ENCODE results near the gene ST3GAL2. TPM values are rescaled to one million over a fixed set of nuclear protein-coding genes. Genes with fewer than 3 reads are reported as not detected.

The ST3GAL2 gene
- total and polyA plus RNA-seq, 2 donors (not counting 3 experiments of a cell fraction or from before 2014, with no cell fraction given): 23.0 to 50.4 TPM

- no peaks in the 10 kb centered on the region for H3K9me1 ChIP-seq (replicated peaks; ENCODE audit: control insufficient read depth, extremely low read depth, insufficient read depth, low read length)
- H3K9ac ChIP-seq (replicated peaks; ENCODE audit: extremely low read depth, insufficient read depth, low read length): no peak overlapping the region
- TSS peak; percentile 58 for BruUV-seq (replicated peaks)
- TF ChIP-seq CTCF (IDR thresholded peaks at IDR 0.05; ENCODE audit: extremely low read depth in 1 of 2, insufficient read depth in 1 of 2, low read depth in 1 of 2, low read length in 2 of 2) (no peak), JUN (IDR thresholded peaks at IDR 0.05; ENCODE audit: borderline replicate concordance, insufficient read depth, insufficient read length, low read depth) (no peak), MYC (IDR thresholded peaks at IDR 0.05; ENCODE audit: low read depth, low read length) (no peak), GATA2 (IDR thresholded peaks at IDR 0.05; ENCODE audit: insufficient read depth, insufficient read length, low read depth, low read length) (no peak), POLR2A (IDR thresholded peaks at IDR 0.05; ENCODE audit: low read depth, low read length) (no peak), POLR2AphosphoS5 (IDR thresholded peaks at IDR 0.05; ENCODE audit: insufficient read depth, low read depth, low read length) (no peak)
- TF ChIP-seq, protein P1, sequence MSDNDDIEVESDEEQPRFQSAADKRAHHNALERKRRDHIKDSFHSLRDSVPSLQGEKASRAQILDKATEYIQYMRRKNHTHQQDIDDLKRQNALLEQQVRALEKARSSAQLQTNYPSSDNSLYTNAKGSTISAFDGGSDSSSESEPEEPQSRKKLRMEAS (IDR thresholded peaks at IDR 0.05; ENCODE audit: insufficient read depth, insufficient read length): no peak
- peaks cover 4 to 7% of the 10 kb centered on the region in 2 experiments for H3K36me3 ChIP-seq (ENCODE audit: control insufficient read depth in 2 of 2, extremely low read depth in 1 of 2, insufficient read depth in 2 of 2, low read length in 2 of 2)
- FAIRE-seq: no peak
- ChIA-PET CTCF (interaction anchor here (1.0 to 1.8 kb wide), 3 partner anchors 97 to 281 kb away, joined by 3 to 6 read pairs (median 5); no protein-coding TSS in a partner anchor), POLR2A (interaction anchor here (0.7 kb wide), 1 partner anchor 83 kb away, joined by 6 read pairs; no protein-coding TSS in a partner anchor)
- no peaks in the 10 kb centered on the region for H4K20me1 ChIP-seq (replicated peaks; ENCODE audit: control insufficient read depth, extremely low read depth, insufficient read depth, low read length)
- no peak for DNase-seq (ENCODE audit: low read depth, low spot score)
- no peak overlapping the region for H2AFZ ChIP-seq (ENCODE audit: low read depth, low read length)
- no peaks in the 10 kb centered on the region for H3K27me3 ChIP-seq (ENCODE audit: control insufficient read depth in 2 of 2, insufficient read depth in 2 of 2, low read length in 2 of 2)
- H3K79me2 ChIP-seq (ENCODE audit: control insufficient read depth, insufficient read depth, low read length): no peaks in the 10 kb centered on the region
- no peak overlapping the region for H3K27ac ChIP-seq (ENCODE audit: insufficient read depth, low read depth, low read length)
- intact Hi-C loops (cut with micrococcal nuclease): no loop called here
- no peak overlapping the region for H3K4me3 ChIP-seq (replicated peaks in 1 of 3; ENCODE audit: insufficient read depth in 1 of 3, low read depth in 1 of 3, low read length in 3 of 3)
- H3K4me2 ChIP-seq (ENCODE audit: insufficient read depth, low read length): no peak overlapping the region
- dilution Hi-C loops (cut with MboI; ENCODE audit: extremely low pct_ligation_motif_present, low sequenced_read_pairs): no loop called here
- H3K9me3 ChIP-seq (replicated peaks; ENCODE audit: control insufficient read depth, insufficient read depth, low read length): no peaks in the 10 kb centered on the region
- H3K4me1 ChIP-seq (ENCODE audit: control insufficient read depth, extremely low read depth, insufficient read depth, low read length): no peaks in the 10 kb centered on the region
Observed at GRCh38 chr16:70372921-70373728, 65.8 kb downstream of the ST3GAL2 start.

Data from endothelial cell of umbilical vein (primary cell).